ENCODE data around the gene VAV3. TPM values are rescaled to one million over a fixed set of nuclear protein-coding genes. Genes with fewer than 3 reads are reported as not detected.

The VAV3 gene
- polyA plus RNA-seq: 12.6 to 19.6 TPM (median 17.6 TPM) in 3 replicates
- 12.1 TPM for polyA plus RNA-seq (2011; ENCODE audit: low read depth)
- polyA plus RNA-seq (2011; cell fraction: cytosol; rRNA removed): 8.6 and 17.0 TPM in 2 replicates
- polyA plus RNA-seq (2011; cell fraction: nucleus; rRNA removed): 19.2 and 22.5 TPM in 2 replicates
- polyA plus RNA-seq (2012; ENCODE audit: low replicate concordance): 8.1 and 14.6 TPM in 2 replicates
- 5.3 to 43.1 TPM (median 28.7 TPM) in 3 replicates for polyA minus RNA-seq
- 9.6 TPM for polyA minus RNA-seq (2011; cell fraction: cytosol; rRNA and poly(A)+ RNA removed)
- 16.9 and 26.4 TPM in 2 replicates for polyA minus RNA-seq (2011; cell fraction: nucleus; rRNA and poly(A)+ RNA removed)

- Histone ChIP-seq H3K4me1 (ENCODE audit: control insufficient read depth, extremely low read depth, insufficient read depth, low read length) (peaks cover 8% of the 10 kb centered on the region), H2AFZ (ENCODE audit: control insufficient read depth, low read length) (peak within 1 kb of the TSS; percentile 88), H3K36me3 (ENCODE audit: control insufficient read depth in 2 of 2, extremely low read depth in 1 of 2, insufficient read depth in 2 of 2, low read length in 2 of 2) (no peaks in the 10 kb centered on the region), H3K9me3 (ENCODE audit: control insufficient read depth, low read depth, low read length) (no peaks in the 10 kb centered on the region), H3K79me2 (ENCODE audit: control insufficient read depth, insufficient read depth, low read length) (no peaks in the 10 kb centered on the region), H3K27ac (ENCODE audit: control insufficient read depth, insufficient read depth, low read length) (no peak within 1 kb of the TSS), H3K4me2 (ENCODE audit: control insufficient read depth, extremely low read depth, insufficient read depth, low read depth, low read length) (peak within 1 kb of the TSS; percentile 93), H3K9ac (ENCODE audit: control insufficient read depth, extremely low read depth, insufficient read depth, low read length) (peak within 1 kb of the TSS; percentile 11), H3K27me3 (ENCODE audit: control insufficient read depth, extremely low read depth, insufficient read depth, low read length) (peaks cover 9% of the 10 kb centered on the region), H3K4me3 (ENCODE audit: control insufficient read depth in 2 of 3, extremely low read depth in 1 of 3, insufficient read depth in 2 of 3, low read depth in 1 of 3, low read length in 3 of 3) (peak within 1 kb of the TSS; percentile 34 to 64 (median 54)), H4K20me1 (ENCODE audit: control insufficient read depth, extremely low read depth, insufficient read depth, low read length) (no peaks in the 10 kb centered on the region), H3K9me1 (ENCODE audit: control insufficient read depth, extremely low read depth, insufficient read depth, low read length) (no peaks in the 10 kb centered on the region)
- dilution Hi-C loops (cut with MboI; ENCODE audit: extremely low pct_ligation_motif_present, low sequenced_read_pairs): no loop called here
- FAIRE-seq: no peak
- TF ChIP-seq CTCF (optimal IDR thresholded peaks at IDR 0.05 in 1 of 3, IDR thresholded peaks at IDR 0.05 in 1 of 3, conservative IDR thresholded peaks at IDR 0.05 in 1 of 3; ENCODE audit: extremely low read depth in 1 of 3, insufficient read depth in 2 of 3, low read length in 3 of 3) (peak in 2 of 3 experiments; percentile 6 to 12), EZH2 (IDR thresholded peaks at IDR 0.05; ENCODE audit: low read length) (no peak)
- DNase-seq (ENCODE audit: low read depth, low spot score): no peak
Measured at GRCh38 chr1:107965110-107965991, at the start of gene VAV3. VAV3 (minus strand) TSS chr1:107965180; CDS start chr1:107964869, 311 bp downstream.

GRCh38 chr1:108012553-108012952 is 47.6 kb upstream of the VAV3 start:
- Histone ChIP-seq H3K9me1 (ENCODE audit: control insufficient read depth, extremely low read depth, insufficient read depth, low read length) (peaks cover 3% of the 10 kb centered on the region), H3K36me3 (ENCODE audit: control insufficient read depth in 2 of 2, extremely low read depth in 1 of 2, insufficient read depth in 2 of 2, low read length in 2 of 2) (no peaks in the 10 kb centered on the region), H3K9me3 (ENCODE audit: control insufficient read depth, low read depth, low read length) (no peaks in the 10 kb centered on the region), H3K9ac (ENCODE audit: control insufficient read depth, extremely low read depth, insufficient read depth, low read length) (no peak overlapping the region), H3K4me2 (ENCODE audit: control insufficient read depth, extremely low read depth, insufficient read depth, low read depth, low read length) (no peak overlapping the region), H2AFZ (ENCODE audit: control insufficient read depth, low read length) (no peak overlapping the region), H3K4me3 (ENCODE audit: control insufficient read depth in 2 of 3, extremely low read depth in 1 of 3, insufficient read depth in 2 of 3, low read depth in 1 of 3, low read length in 3 of 3) (no peak overlapping the region), H3K79me2 (ENCODE audit: control insufficient read depth, insufficient read depth, low read length) (no peaks in the 10 kb centered on the region), H3K27ac (ENCODE audit: control insufficient read depth, insufficient read depth, low read length) (no peak overlapping the region), H4K20me1 (ENCODE audit: control insufficient read depth, extremely low read depth, insufficient read depth, low read length) (no peaks in the 10 kb centered on the region), H3K4me1 (ENCODE audit: control insufficient read depth, extremely low read depth, insufficient read depth, low read length) (peaks cover 55% of the 10 kb centered on the region), H3K27me3 (ENCODE audit: control insufficient read depth, extremely low read depth, insufficient read depth, low read length) (no peaks in the 10 kb centered on the region)
- no peak for TF ChIP-seq CTCF (optimal IDR thresholded peaks at IDR 0.05 in 1 of 3, IDR thresholded peaks at IDR 0.05 in 1 of 3, conservative IDR thresholded peaks at IDR 0.05 in 1 of 3; ENCODE audit: extremely low read depth in 1 of 3, insufficient read depth in 2 of 3, low read length in 3 of 3)
- no peak for TF ChIP-seq EZH2 (IDR thresholded peaks at IDR 0.05; ENCODE audit: low read length)
- no peak for DNase-seq (ENCODE audit: low read depth, low spot score)
- no peak for FAIRE-seq
- dilution Hi-C loops (cut with MboI; ENCODE audit: extremely low pct_ligation_motif_present, low sequenced_read_pairs): no loop called here
